Nephron (organoid): Measurements from ENCODE around the gene ANKH.

ENCODE experiments used
- H3K27ac Mint-ChIP-seq, 3 experiments: 2 replicates each; pipeline ENCODE4 v1.8.0; 2020; ENCODE audit warnings: mixed read lengths in 3 of 3, mild to moderate bottlenecking in 2 of 3, moderate library complexity in 1 of 3
- H3K27me3 Mint-ChIP-seq: 2 replicates; pipeline ENCODE4 v1.8.0; 2021; ENCODE audit warnings: low read depth, mild to moderate bottlenecking, moderate library complexity, mixed read lengths
- H3K36me3 Mint-ChIP-seq: 2 replicates; pipeline ENCODE4 v1.8.0; 2020; ENCODE audit warnings: low read depth, mixed read lengths
- H3K4me1 Mint-ChIP-seq: 2 replicates; pipeline ENCODE4 v1.8.0; 2020; ENCODE audit warnings: mixed read lengths
- H3K4me3 Mint-ChIP-seq, 3 experiments: 2 replicates each; pipeline ENCODE4 v1.8.0; 2020; ENCODE audit warnings: mild to moderate bottlenecking in 3 of 3, mixed read lengths in 3 of 3, moderate library complexity in 2 of 3
- H3K9me3 Mint-ChIP-seq: 2 replicates; pipeline ENCODE4 v1.8.0; 2020; ENCODE audit warnings: mixed read lengths
- CTCF ChIP-seq, 3 experiments: fragments of 200-600 bp; sonication (generic); IDR thresholded peaks; one replicate each; pipeline ENCODE4 v1.5.0; 2021; ENCODE audit warnings: antibody characterized with exemption in 3 of 3; ENCODE audit not compliant: unreplicated experiment in 3 of 3

The ANKH gene

GRCh38 chr5:14767735-14768507 is 103.7 kb downstream of the ANKH start:
- no peaks in the 10 kb centered on the region for H3K4me1 Mint-ChIP-seq
- no peak overlapping the region for H3K27ac Mint-ChIP-seq
- H3K36me3 Mint-ChIP-seq: no peaks in the 10 kb centered on the region
- no peaks in the 10 kb centered on the region for H3K9me3 Mint-ChIP-seq
- TF ChIP-seq CTCF (IDR thresholded peaks at IDR 0.05; ENCODE audit: unreplicated experiment in 3 of 3): no peak
- no peaks in the 10 kb centered on the region for H3K27me3 Mint-ChIP-seq
- no peak overlapping the region for H3K4me3 Mint-ChIP-seq

GRCh38 chr5:14767053-14767452 is 104.5 kb downstream of the ANKH start:
- no peak for TF ChIP-seq CTCF (IDR thresholded peaks at IDR 0.05; ENCODE audit: unreplicated experiment in 3 of 3)
- Mint-ChIP-seq H3K4me1 (no peaks in the 10 kb centered on the region), H3K9me3 (no peaks in the 10 kb centered on the region), H3K4me3 (no peak overlapping the region), H3K27me3 (no peaks in the 10 kb centered on the region), H3K27ac (no peak overlapping the region), H3K36me3 (no peaks in the 10 kb centered on the region)

- H3K4me1 Mint-ChIP-seq: no peaks in the 10 kb centered on the region
- H3K36me3 Mint-ChIP-seq: no peaks in the 10 kb centered on the region
- H3K9me3 Mint-ChIP-seq: no peaks in the 10 kb centered on the region
- TF ChIP-seq CTCF (IDR thresholded peaks at IDR 0.05; ENCODE audit: unreplicated experiment in 3 of 3): no peak
- H3K4me3 Mint-ChIP-seq: no peak overlapping the region
- no peak overlapping the region for H3K27ac Mint-ChIP-seq
- H3K27me3 Mint-ChIP-seq: no peaks in the 10 kb centered on the region
These were observed 105.0 kb downstream of the ANKH start for GRCh38 chr5:14766584-14766983.

- Mint-ChIP-seq H3K27ac (no peak overlapping the region), H3K4me3 (no peak overlapping the region), H3K4me1 (no peaks in the 10 kb centered on the region), H3K27me3 (no peaks in the 10 kb centered on the region), H3K36me3 (no peaks in the 10 kb centered on the region), H3K9me3 (no peaks in the 10 kb centered on the region)
- TF ChIP-seq CTCF (IDR thresholded peaks at IDR 0.05; ENCODE audit: unreplicated experiment in 3 of 3): no peak
These were observed 106.0 kb downstream of the ANKH start for GRCh38 chr5:14765587-14765986.

GRCh38 chr5:14762549-14763216 is 108.9 kb downstream of the ANKH start:
- no peak overlapping the region for H3K27ac Mint-ChIP-seq
- H3K36me3 Mint-ChIP-seq: no peaks in the 10 kb centered on the region
- H3K4me1 Mint-ChIP-seq: no peaks in the 10 kb centered on the region
- H3K27me3 Mint-ChIP-seq: no peaks in the 10 kb centered on the region
- H3K4me3 Mint-ChIP-seq: no peak overlapping the region
- no peak for TF ChIP-seq CTCF (IDR thresholded peaks at IDR 0.05; ENCODE audit: unreplicated experiment in 3 of 3)
- no peaks in the 10 kb centered on the region for H3K9me3 Mint-ChIP-seq
